ENCODE measurements around the gene CCL13.

The CCL13 gene

DNA sequence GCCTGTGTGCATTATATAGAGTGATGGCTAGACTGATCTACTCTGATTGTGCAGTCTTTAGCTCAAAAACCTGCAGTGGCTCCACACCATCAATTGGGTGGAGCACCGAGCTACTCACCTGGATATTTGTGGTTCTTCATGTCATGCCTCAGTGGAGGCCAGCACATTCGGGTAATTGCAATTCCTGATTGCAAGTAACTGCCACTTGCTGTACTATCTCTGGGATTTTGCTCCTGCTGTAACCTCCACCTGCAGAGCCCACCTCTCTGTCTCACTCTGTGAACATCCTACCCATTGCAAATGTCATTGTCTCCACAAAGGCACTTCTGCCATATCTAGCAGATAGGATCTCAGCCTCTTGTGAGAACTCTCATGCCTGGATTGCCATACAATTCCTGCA lies 8.5 kb downstream of the CCL13 start:
- no peak for DNase-seq

DNA sequence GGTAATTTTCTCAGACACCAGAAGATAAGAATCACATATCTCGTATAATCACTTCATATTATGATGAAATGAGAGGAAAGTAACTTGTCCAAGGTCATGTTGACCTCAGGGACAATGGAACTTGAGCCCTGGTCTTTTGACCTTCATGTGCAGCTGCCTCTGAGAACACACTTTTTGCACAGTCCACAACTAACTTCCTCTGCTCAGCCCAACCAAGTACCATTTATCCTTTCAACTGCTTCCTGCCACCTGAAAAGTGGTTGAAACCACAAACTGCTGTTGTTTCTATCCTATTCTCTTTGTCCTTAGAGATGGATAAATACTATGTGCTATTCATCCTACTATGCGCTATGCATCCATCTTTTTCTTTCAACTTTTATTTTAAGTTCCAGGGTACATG lies 9.1 kb downstream of the CCL13 start:
- DNase-seq = no peak

DNA sequence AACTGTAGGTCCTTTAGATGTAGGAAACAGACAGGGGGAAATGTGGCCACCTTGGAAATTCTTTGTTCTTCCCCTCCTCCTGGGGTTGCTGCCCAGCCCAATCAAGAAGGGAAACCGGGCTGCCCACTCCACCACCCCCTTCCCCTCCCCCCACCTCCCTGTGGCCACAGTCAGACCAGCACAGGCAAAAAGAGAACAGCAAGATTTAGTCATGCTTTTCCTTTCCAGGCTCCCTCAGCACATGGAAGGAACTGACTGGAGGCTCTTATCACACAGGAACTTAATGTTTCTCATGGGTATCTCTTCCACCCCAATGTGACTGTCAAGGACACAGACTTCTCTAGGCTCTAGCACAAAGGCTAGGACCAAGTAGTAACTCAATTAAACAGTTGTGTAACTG lies 9.7 kb downstream of the CCL13 start:
- no peak for DNase-seq

DNA sequence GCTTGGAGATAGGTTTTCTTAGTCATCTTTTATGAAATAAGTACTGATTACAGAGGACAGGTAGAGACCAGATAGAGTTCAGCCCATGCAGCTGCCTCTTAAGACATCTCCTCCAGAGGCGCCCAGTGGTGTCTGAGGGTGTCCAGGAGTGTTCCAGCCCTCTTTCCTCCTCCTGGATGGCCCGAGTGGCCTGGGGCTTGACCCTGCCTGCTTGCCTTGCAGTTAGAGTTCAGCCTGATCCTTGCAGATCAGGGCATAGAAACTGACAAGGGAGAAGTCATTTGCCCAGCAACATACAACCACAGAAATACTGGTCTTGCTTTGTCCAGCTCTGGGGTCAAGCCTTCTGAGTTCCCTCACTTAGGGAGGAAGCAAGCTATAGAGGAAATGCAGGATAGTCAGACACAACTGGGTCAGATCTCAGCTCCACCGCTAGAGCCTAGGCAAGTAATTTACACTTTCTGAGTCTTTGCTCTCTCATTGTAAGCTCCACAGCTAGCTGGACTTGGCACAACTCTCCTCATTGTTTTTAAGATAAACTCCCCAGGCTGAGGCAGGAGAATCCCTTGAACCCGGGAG lies 10.3 kb downstream of the CCL13 start:
- DNase-seq = no peak

DNA sequence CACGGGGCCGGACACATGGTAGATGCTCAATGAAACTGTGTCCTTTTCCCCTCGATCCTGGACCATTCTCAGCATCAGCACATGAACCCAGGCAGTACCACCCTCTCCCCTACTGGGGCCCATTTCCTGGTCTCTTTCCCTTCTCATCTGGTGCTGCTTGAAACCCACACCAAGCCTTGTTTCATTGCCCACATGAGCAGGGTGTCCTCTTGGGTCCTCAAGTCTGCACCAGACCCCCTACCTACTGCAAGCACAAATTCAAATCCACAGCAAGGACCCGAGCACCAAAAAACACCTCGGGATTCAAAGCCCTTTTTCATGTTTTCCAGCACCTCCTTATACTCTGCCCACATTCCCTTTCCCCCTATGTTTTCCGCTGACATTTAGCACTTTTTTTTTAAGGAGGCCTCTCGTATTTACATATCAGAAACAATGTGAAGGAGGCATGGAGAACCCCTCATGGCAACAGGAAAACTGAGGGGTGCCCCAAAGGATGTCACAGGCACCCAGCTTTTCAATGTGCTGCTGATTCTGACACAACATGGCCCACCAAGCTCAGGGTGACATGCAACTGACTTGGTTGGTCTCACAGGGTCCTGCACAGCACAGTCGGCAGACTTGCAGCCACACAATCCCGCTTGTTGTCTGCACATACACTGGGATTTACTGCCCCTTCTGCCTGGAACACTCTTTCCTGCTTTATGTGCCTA lies 11.4 kb downstream of the CCL13 start:
- no peak for DNase-seq

DNA sequence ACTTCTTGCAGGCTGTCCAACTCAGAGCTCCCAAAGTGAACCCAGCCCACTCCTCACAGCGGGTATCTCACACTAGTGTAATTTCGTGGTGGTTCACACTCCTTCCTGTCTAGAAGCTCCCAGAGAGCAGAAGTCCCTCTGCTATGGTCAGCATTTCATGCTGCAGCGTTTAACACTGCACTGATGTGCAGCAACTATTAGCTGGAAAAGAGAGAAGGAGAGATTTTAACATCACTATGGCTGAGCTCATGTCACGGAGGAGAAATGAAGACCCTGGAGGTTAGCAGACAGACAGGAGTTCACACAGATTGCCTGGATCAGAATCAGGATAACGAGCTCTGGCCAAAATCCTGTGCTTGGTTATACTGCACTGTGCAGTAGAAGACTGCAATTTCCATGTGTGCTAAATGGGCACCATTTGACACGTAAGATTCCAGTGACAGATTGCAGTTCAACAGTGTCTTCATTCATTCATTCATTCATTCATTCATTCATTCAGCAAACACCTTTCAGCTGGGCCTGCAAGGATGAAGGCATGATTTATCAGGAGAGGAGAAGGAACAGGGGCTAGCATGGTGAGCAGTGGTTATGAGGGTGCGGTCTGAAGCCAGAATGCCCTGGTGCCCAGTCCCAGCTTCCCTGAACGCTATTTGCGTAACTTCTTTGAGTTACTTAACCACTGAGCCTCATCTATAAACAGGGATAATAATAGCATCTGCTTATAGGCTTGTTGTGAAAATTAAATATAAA lies 12.1 kb downstream of the CCL13 start:
- no peak for DNase-seq

DNA sequence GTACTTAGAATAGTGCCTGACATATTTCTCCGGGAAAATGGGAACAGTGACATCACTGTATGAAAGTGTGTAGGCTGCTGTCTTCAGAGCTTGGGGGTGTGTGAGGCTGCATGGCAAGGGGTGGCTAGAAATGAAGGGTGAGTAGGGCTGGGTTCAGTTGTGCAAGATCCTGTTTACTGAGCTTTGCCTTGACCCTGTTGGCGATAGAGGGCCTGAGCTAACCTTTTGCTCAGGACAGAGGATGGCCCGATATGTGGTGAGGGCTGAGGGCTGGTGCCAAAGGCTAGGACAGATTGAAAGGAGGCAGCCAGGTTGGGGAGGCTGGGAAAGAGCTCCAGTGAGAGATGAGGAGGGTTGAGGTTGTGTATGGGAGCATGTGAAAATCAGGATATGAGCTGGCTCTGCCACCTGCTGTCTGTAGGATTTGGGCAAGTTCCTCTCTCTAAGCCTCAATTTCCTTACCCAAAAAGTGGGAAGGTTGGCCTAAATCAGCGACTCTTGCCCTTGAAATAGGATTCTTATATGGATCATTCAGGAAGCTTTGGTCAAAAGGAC lies 12.7 kb downstream of the CCL13 start:
- no peak for DNase-seq

DNA sequence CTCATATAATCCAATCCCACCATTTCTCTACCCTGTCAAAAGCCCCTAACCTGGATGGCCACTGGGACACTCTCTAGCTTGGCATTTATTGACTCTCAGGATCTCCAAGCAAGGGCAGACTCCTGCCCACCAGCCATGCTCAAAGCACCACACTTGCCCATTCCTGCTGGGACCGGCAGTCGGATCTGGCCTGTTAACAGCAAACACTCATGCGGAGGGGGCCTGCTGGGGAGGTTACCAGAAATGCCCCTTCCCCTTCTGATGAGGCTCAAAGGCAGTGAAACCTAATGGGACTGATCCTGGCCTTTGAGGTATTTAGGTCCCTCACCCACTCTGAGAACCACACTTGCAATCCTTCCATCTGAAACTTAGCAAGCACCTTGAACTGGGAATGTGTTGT lies 13.3 kb downstream of the CCL13 start:
- no peak for DNase-seq

DNA sequence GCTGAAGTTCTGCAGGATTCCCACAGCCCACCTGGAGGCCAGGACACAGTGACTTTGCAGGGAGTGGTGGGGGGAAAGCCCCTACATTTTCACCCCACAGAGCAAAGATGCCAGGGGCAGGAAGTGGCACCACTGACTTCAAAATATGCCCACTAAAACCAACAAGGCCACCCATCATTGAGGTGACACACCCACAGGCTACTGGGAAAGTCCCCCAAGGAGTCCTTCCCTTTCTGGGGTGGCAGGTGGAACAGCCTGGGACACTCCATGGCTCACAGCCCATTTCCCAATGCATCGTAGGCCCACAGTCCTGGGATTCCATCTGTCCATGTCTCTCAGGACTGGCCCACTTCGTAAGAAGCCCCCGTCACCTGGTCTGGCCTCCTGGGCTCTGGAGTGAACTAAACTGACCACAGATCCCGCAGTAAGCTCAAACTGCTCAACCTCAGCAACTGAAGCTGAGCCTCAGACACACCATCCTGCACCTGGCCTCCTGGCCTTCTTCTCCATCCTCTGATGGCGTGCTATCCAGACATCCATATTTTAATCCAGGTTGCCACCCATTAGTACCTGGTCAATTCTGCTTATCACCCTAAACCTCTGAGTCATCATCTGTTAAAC lies 14.2 kb downstream of the CCL13 start:
- DNase-seq = no peak

DNA sequence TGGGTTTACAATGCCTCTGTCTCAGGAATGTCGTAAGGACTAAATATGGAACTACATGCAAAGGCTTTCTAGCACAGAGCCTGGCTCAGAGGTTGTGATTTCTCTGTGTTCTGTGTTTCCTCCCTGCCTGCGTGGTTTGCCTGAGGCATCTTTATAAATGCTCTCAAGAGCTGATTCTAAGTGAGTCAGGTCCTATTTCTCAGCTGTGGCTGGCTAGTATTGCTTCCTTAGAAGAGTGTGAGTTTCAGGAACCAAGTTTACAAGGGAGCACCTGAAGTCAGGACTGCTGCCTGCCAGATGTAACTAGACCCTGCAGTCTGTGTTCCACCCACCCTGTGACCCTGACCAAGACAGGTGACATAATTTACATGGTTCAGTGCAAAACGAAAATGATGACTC lies 14.7 kb downstream of the CCL13 start:
- no peak for DNase-seq

DNA sequence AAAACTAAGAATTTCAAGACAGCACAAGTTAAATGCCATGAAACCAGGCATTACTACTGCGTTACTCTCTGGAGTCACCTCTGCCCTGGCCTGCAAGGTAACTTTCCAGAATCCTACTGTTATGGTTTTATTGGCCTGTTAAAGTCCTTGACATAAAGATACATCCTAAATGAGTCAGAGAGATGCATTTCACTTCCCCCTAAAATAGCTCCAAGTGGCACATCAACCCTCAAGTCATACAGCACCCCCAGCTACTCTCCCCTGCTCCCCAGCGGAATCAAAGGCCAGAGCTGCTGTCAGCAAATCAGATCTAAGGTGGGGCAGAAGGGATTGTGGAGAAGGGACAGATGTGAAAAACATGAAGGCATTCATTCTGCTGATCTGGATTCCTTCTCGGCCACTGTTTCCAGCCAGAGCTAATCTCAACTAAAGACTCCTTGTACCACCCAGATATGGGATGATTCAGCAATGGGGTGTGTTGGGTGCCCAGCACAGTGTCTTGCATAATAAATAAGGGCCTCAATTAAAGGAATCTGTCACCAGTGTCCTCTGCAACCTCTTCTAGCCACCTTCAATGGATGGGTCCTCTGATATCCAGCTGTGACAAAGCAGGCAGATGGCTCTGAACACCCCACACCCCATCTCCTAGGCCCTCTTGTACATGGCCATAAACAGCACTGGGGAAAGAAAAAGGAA lies 15.3 kb downstream of the CCL13 start:
- no peak for DNase-seq

DNA sequence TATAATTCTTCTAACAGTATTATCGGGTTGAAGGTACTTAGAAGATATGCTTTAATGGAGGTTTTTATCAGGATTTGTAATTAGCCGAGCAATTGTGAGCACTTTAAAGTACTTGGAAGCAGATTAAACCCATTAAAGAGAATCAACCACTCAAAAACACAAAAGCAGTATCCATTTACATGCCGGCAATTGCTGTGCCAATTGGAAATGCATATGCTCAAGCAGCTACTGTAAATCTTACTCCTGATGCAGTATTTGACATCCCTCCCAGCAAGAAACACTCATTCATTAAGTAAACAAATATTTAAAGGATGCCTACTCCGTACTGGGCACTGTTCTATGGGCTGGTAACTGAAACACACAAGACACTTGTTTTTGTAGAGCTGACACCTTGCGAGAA lies 18.2 kb downstream of the CCL13 start:
- DNase-seq = no peak

DNA sequence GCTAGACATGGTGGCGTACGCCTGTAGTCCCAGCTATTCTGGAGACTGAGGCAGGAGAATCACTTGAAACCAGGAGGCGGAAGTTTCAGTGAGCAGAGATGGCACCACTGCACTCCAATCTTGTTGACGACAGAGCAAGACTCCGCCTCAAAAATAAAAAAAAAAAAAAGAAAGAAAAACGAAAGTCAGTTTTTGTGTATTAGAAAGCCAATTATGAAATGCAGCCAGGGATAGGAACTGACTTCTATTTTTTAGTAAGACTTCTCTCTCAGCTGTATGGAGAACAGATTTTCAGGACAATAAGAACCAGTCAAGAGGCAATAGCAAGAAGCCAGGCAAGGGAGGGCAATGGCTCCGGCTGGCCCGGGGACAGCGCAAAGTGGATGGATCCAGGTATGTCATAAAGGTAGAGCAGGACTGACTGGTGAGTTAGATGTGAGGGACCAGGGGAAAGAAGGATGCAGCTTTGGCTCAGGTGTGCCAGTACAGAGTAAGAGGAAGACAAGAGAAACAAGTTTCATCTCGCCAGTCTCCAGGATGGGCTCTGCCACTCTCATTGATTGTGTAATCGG lies 19.2 kb downstream of the CCL13 start:
- DNase-seq = no peak

DNA sequence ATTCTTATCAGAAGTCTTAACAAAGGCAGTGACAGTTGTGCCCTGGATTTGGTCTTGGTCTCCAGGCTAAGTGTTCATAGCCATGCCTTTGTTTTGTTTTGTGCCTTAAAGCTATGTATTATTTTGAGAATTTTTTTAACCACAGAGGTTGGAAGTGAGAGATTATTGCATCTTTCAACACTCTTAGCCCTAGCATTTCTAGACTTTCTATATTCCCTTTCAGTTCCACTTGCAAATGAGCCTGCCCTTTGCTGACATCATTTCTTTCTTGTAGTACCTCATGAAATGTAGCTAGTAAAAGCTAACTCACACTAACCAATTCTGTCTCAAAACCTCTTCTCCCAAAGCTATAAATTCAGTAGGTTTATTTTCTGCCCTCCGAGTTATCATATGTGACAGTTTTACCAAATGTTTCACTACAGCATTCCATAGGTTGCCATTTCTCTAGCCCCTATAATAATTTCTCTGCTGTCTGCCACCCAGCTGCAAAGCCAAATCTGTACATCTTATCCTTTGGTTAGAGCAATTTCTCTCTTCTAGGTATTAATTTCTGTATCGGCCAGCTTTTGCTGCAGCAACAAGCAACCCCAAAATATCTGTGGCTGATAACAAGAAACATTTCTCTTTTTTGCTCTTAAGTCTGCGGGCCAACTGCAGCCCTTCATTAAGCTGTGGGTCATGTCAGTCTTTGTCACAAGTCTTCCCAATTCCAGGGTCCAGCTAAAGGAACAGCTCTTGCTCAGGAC lies 21.0 kb downstream of the CCL13 start:
- no peak for DNase-seq

DNA sequence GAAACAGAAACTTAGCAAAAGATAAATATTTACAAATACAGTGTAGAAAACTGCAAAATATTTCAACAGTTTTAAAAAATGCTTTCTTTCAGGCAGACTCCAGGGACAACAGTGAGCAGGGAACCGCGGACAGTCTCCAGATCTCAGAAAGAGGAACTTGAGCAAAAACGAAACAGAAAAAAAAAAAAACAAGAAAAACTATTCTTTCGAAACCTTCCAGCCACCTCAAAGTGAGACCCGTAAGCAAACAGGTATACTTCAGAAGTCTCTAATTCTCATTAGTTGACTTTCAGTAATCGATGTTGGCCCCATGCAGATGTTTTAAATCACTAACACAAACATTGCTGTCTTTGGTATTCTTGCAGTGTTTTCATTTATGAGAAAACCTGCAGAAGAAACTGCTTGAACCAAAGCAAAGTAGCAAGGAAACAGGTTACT lies 22.4 kb downstream of the CCL13 start:
- DNase-seq = peak in 1 of 2 donors; percentile 13

DNA sequence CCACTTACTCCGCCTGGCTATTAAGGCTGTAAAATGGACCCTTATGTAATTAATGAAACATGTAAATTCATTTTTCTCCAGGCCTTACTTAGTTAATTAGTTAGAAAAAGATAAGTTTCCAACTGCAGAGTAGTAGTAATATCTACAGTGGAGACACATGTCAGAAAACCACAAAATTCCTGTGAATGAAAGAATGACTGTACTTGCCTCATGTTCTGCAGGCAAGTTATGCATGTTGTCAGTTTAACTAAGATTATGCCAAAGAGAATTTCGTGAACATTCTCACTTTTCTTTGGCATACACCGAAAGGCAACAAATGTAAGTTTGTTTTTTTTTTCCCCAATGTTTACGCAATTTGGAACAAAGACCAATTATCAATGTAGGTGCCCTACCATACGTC lies 23.6 kb downstream of the CCL13 start:
- no peak for DNase-seq

DNA sequence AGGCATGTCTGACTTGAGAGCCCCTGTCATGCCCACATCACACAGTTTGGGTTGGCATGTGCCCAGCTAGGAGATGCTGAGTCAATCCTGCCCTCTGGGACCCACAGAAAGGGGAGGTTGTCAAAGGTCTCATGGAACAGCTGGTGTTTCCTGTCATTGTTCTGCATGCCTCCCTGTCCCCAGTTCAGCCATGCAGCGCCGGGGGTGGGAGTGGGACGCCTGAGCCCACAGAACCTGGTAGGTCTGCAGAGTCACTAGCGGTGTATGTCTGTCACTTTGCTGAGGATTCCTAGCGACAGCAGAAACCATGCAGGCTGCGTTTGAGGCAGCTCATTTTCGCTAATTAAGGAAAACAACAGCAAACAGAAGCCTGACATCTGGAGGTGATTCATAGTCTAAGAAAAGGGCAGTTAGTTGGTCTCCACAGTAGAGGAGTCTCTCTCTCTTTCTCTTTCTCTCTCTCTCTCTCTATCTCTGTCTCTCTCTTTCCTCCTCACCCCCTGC lies 26.4 kb downstream of the CCL13 start:
- peak; percentile 23 to 35 for DNase-seq

DNA sequence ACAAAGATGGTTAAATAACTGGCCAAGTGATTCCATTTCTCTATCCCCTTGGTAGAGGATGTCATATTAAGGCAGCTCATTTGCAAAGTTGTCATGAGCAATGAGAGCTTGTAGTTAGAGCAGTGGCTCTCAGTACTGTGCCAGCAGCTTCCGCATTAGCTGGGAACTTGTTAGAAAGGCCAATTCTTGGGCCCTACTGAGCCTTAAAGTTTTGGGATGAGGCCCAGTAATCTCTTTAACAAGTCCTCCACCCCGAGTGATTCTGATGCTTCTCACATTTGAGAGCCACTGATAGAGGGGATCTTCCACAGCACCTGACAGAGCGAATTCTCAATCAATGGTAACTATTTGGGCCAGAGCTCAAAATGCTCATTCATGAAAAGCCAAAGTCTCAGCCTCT lies 26.9 kb downstream of the CCL13 start:
- DNase-seq = no peak

DNA sequence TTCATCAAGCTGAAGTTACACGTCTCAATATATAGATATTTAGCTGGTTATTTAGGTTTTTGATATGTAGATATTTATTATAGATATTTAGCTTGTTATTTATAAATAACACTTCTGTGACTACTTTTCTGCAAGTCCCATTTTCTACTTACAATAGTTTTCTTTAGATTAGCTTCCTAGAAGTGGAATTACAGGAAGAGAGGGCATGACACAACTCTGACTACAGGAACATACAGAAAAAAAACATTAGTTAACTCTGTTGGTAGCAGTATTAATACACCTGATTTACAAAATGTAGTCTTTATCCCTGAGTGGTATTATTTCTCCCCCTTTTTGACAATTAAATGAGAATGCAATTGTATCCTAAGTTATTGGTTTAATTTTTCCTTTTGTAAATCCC lies 28.0 kb downstream of the CCL13 start:
- DNase-seq = no peak

DNA sequence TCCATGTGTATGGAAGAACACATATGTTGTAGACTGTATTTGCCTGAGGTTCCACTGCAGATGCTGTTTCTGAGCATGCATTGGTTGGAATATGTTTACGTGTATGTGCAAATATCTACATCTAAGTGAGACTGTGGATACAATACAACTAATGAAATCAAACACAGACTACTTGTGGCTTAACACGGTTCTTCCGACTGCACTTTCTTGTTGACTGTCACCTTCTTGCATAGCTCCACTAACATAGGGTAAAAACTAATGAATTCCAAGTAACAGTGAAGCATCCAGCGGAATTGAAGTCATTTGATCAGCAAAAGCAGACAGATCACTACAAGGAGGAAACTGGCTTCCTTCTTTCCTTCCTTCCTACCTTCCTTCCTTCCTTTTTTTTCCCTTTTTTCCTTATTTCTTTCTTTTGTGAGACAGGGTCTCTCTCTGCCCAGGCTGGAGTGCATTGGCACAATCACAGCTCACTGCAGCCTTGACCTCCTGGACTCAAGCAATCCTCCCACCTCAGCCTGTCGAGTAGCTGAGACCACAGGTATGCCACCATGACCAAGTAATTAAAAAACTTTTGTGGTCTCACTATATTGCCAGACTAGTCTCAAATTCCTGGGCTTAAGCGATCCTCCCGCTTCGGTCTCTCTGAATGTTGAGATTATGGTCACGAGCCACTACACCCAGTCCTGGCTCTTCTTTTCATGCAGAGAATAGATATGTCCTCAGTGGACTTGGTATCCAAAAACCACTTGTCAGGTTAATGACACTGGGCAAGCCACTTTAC lies 28.7 kb downstream of the CCL13 start:
- no peak for DNase-seq

DNA sequence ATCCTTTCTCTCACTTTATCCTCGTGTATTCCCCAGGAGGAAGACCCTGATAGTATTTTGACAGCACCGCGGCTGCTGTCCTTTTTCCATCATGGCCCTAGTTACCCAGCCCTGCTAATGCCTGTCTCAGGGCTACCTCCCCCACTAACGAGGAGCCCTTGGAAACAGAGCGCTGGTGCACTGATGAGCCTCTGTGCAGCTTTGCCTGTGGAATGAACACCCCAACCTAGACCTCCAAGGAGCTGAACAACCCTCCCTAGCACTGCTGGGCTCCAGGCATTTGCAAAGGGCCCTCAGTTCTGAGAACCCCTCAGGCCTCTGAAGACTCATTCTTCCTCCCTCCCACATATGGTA lies 30.0 kb downstream of the CCL13 start:
- DNase-seq = no peak

Data from stimulated activated CD4-positive, alpha-beta T cell treated with anti-CD3 and anti-CD28 coated beads, Interleukin-2, amount 100 ng/mL, for 48 hours (primary cell).